HG03103 (cell line): ENCODE measurements around the gene CCDC57.

Experiments
- ATAC-seq: cut with Tn5 transposase; IDR thresholded peaks from one replicate; pipeline ENCODE4 v1.9.1; 2021; ENCODE audit warnings: low read depth; ENCODE audit not compliant: unreplicated experiment

The CCDC57 gene

DNA sequence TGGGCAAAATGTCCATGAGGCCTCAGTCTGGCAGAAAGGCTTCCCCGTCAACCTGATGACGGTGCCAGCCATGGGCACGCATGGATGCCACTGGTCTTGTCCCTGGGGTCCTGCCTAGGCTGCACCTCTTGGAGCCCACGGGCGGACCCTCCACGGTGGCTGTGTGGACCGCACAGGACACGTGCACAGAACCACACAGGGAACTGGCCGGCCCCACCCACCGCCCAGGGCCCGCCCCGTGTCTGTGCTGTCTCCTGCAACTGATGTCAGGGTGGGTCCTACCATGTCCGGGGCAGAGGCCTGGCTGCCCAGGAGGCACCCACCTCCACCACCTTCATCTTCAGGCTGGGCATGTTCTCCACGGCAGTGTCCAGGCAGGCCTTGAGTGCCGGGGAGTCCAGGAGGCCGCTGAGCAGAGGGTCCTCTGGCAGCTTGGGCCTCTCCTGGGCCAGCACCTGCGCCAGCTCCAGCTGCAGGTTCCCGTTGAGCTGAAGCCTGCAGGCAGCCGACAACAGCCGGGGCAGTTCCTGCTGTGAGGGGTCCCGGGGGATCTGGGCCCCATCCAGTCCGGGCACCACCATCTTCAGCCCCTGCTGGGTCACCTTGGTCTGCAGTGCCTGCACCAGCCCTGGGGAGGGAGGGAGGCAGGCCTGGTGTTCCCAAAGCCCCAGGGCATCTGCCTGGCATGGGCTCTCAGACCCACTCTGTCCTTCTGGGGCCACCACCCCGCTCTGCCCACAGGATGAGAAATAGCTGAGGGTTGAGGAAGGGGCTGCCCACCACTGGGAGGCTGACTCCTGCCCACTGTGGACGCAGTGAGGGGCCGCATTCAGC, 126.5 kb downstream of the CCDC57 start:
- ATAC-seq: no peak

DNA sequence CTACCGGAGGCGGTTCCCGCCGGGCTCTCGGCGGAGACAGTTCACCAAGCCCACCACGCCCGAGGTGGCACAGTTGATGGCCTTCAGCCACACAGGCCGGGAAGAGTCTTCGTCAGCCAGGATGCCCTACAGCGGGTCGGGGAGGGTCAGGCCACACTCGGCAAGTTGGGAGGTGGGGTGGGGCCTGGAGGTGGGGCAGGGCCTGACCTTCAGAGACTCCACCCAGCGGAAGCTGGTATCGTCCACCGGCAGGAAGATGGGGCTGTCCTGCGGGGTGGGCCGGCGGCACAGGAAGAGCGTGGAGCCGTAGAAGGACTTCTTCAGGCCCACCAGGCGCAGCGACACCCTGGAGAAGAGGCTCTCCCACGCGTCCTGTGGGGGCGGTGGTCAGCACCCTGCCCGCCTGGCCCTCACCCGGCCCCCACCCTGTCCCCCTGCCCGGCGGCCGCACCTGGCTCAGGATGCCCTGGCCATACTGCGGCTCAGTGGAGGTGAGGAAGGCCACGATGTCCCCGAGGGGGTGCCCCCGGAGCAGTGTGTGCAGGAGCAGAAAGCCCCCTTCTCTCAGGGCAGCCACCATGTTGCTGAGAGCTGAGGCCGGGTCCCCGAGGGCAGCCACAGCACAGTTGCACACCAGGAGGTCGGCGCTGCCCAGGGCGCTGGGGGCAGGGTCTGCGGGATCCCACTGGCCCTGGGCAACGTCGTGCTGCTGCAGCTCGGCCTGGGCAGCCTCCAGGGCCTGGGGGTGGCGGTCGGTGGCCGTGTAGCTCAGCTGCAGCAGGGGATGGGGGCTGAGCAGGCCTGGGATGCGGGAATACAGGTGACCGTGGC, 127.4 kb downstream of the CCDC57 start:
- ATAC-seq: no peak

DNA sequence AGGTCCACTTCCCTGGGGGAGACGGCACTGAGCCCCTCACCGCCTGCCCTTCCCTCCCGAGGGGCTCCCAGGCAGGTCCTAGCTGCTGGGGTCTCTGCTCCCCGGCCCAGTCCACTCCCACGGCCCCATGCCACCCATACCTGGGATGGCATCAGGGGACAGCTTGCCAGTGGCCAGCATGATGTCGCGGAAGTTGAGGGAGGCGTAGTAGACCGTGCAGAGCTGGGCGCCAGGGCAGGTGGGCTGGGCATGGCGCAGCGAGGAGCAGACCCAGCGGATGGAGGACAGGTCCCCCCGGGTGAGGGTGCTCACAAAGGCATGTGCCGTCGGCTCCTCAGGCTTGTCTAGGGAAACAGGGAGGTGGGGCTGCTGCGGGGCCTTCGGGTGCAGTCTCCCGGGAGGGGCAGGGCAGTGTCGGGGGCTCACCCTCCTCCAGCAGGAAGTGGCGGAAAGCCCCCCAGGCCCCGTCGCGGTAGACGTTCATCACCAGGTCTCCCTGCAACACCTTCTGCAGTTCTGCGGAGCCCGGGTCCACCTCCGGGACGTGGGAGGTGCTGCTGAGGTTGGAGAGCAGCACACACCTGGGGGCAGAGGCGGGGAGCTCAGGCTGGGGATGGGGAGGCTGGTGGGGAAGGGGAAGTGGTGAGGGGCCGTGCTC, 128.1 kb downstream of the CCDC57 start:
- no peak for ATAC-seq

DNA sequence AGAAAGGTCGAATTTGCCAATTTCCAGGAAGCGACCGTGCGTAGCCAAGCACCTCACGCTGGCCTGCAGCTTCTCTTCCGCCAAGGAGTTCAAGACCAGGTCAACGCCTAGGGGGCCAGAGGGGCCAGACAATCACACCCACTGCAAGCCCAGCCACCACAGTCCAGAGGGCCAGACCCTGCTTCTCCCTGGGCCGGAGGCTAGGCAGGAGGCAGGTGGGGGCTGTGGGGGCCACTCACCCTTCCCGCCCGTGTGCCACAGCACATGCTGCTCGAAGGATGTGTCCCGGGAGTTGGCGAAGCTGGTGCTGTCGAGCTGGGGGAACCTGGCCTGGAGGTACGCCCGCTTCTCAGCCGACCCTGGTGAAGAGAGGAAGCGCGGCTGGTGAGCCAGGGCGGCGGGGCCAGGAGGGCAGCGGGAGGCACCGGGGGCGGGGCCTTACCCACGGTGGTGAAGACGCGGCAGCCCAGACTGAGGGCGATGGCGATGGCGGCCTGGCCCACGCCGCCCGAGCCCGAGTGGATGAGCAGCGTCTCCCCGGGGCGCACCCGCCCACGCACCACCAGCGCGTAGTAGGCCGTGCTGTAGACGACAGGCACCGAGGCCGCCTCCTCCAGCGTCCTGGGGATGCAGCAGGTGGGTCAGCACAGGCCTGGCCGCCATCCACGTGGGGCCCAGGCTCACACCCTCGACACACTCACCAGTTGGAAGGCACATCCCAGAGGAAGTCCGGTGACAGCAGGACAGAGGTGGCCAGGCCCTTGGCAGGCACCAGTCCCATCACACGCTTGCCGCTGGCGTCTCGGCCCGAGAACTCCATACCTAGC, 128.9 kb downstream of the CCDC57 start:
- ATAC-seq: no peak

DNA sequence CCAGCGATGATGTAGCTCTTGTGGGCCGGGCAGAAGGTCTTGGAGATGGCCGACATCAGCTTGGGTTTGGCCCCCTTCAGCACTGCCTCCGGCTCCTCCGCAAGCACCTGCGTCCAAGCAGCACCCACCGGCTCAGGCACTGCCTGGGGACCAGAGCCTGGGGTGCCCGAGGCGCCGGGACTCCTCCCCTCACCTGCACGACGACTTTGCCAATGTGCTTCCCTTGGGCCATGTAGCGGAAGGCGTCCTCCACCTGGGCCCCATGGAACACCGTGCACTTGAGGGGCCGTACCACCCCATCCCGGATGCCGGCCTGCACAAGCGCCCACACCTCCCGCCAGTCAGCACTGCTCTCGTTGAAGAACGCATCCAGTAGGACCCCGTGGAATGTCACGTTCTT, 129.6 kb downstream of the CCDC57 start:
- no peak for ATAC-seq

DNA sequence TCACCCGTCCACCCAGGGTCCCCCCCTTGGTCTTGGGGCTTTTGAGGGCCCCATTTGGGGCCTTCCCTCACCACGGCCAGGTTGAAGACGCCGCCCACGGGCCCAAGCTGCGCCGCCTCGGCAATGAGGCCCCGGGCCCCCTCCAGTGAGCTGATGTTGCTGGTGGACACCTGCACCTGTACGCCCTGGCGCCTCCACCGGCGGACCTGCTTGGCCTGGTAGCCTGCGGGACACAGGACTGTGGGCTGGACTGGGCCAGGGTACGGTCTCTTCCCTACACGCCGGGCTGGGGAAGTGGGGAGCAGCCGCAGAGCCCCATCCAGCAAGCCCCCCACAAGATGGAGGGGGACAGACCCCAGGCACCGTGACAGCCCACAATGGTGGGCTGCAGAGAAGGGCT, 130.2 kb downstream of the CCDC57 start:
- no peak for ATAC-seq

DNA sequence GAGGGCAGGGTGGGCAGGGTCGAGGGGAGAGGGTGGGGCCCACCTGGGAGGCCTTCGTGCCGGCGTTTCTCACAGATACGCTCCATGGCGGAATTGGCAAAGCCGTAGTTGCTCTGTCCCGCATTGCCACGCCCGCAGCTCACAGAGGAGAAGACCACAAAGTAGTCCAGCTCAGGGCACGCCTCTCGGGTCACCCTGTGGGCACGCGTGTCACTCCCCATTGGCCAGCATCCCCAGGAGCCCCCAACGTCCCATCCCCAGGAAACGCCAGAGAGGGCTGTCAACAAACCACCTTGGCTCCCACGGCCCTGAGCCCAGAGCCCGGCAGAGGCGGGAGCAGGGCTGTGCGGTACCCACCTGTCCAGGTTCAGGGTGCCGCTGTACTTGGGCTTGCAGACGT, 130.7 kb downstream of the CCDC57 start:
- ATAC-seq: no peak

DNA sequence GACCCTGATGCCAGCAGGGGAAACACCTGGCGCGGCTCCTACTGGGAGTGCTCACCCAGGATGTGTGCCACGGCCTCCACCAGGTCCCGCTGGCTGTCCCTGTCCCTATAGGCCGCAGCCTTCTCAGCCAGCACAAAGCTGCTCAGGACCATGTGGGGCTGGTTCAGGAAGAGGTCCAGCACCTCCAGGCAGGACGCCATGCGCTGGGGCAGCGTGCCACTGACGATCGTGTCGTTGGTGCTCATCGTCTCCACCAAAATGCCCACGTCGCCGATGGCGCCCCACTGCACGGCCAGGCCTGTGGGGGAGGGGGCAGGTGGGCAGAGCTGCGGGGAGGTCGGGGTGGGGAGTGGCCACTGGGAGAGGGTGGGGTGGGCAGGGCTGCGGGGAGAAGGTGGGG, 131.1 kb downstream of the CCDC57 start:
- ATAC-seq: no peak

DNA sequence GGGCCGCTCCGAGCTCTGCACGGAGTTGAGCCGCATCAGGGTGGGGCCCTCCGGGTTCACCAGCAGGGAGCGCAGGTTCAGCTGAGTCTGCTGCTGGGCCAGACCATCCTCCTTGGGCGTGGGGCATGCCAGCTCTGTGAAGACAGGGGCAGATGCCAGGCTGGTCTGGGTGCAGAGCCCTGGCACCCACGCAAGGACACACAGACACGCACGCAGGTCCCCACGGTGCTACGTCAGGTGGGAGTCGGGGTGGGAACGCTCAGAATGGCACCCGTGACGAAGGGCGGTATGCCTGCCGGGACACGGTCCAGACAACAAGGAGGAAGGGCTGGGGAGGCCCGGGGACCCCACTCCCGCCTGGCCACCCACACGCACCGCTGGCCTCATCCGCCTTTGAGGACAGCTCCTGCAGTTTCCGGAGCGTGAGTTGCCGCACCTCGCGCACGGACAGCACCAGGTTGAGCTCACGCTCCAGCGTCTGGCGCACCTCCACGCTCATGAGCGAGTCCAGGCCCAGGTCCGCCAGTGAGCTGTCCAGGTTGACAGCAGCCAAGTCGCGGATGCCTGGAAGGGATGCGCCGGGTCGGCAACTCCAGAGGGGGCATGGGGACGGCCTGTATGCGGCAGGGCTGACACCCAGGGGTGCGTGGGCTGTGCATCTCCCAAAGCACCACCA, 131.7 kb downstream of the CCDC57 start:
- no peak for ATAC-seq

DNA sequence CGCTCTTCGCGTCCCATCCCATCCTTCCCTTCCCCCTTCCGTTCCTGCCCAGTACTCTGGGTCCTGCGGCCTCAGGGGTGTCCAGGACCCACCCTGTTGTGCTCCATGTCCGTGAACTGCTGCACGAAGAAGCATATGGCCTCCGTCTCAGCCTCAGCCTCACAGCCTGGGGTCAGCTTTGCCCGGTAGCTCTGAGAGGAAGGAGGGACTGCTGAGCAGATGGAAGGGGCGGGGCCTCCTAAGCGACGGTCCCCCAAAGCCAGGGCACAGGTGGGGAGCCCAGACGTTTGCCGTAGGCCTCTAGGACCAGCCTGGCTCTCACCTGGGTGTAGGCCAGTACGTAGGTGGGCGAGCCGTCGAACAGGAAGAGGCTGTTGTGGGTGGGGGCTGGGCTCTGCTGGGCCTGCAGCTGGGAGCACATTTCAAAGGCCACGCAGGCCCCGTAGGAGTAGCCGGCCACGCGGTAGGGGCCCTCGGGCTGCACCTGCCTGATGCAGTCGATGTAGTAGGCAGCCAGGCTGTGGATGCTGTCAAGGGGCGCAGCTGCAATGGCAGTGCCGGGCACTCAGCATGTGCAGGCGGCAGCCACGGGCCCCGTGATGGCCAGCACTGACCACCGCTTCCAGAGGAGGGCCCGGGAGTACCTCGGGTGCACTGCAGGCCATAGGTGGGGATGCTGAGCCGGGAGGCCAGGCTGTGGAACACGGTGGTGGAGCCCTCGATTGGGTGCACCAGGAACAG, 132.4 kb downstream of the CCDC57 start:
- ATAC-seq: no peak

DNA sequence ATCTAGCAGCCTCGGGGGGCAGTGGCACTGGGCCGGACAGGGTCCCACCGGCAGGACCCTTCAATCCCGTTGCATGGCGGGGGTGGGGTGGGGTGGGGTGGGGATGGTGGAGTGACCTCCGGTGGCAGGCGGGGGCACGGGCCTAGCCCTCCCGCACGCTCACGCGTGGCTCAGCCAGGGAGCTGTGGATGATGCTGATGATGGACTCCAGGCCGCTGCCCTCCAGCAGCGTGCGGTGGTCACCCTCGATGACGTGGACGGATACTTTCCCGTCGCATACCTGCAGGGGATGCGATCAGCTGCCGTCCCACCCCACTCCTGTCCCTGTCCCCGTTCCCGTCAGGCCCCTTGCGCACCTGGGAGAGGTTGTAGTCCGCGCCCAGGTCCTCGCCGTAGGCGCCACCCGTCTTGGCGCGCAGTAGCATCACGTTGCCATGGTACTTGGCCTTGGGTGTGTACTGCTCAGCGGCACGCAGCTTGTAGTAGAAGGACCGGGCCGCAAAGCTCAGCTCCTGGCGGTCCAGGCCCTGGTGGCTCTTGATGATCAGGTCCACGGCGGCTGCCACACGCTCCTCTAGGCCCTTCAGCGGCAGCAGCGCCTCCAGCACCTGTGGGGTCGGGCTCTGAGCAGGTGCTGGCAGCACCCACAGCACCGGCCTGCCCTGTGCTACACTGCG, 133.5 kb downstream of the CCDC57 start:
- ATAC-seq: no peak

DNA sequence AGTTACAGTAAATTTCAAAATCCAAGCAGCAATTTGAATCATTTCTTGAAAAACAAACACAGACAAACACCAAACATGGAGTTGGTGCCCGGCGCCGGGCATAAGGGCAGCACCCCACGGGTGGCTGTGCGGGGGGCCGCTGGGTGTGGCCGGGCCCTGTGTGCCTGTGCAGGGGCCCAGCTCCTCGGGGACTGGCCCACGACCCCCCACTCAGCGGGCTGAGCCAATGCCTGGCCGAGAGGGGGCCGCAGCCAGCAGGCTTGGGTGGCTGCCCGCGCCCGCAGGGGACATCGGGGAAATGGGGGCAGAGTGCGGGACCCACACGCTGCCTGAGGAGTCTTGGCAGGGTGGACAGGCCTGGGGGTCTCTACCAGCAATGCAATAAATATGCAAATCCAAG, 134.2 kb downstream of the CCDC57 start:
- ATAC-seq: no peak

DNA sequence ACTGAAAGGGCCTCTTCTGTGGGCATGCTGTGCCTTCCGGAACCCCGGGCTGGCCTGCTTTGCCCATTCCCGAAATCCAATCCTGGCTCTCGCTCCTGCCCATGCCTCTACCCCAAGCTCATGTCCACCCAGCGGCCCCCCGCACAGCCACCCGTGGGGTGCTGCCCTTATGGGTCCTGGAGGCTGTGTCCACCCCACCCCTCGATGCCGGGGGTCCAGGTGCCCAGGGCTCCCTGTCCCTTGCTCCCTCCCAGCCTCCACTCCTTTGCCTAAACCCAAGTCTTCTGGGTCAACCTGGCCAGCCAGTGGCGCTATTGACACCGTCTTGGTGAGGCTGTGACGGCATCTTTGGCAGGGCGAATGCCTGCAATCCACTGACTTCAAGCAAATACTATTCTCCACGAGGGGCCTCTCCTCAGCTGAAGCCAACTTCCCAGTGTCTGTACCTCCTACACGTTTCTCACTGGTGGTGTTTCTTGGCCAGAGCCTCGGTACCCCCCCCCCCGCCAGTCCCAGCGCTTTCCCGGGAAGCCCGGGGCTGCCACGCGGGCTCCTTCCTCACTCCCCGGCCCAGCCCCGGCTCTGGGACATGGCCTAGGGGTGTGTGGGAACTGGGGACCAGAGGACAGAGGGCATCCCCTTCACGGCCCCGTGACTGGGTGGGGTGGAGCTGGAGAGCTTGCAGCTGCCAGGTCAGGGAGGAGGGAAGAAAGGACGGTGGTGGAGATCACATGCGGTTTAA, 134.9 kb downstream of the CCDC57 start:
- no peak for ATAC-seq

DNA sequence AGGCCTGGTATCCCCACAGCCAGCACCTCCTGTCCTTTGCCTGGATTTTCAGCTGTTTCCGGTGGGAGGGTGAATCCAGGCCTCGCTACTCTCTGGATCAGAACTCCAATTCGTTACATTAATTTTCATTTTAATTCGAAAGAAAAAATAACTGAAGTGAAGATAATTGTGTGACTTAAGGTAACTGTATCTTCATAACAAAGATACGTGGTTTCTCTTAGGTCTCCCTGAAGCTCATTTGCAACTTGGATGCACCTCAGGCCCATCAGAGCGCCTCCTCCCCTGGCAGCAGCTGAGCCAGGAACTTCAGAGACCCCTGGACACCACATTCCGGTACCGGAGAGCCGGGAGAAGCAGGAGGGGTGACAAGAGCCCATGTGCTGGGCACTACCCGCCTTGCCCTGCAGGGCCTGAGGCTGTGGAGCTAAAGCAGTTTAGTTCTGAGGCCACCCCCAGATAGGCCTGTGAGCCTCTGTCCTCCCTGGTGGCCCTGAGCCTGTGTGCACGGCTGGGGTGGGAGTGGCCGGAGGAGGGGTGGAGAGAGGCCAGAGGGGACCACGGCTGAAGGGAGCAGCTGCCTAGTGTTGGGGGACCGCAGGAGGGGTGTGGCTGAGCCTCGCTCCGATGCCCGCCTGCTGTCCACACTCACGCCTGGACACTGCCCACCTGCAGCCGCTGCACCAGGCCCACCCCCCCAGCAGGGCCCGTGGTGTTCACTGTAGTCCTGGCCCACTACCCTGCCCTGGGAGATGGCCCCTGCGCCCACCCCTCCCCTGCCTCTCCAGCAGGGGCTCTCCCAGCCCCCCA, 135.7 kb downstream of the CCDC57 start:
- ATAC-seq: no peak

DNA sequence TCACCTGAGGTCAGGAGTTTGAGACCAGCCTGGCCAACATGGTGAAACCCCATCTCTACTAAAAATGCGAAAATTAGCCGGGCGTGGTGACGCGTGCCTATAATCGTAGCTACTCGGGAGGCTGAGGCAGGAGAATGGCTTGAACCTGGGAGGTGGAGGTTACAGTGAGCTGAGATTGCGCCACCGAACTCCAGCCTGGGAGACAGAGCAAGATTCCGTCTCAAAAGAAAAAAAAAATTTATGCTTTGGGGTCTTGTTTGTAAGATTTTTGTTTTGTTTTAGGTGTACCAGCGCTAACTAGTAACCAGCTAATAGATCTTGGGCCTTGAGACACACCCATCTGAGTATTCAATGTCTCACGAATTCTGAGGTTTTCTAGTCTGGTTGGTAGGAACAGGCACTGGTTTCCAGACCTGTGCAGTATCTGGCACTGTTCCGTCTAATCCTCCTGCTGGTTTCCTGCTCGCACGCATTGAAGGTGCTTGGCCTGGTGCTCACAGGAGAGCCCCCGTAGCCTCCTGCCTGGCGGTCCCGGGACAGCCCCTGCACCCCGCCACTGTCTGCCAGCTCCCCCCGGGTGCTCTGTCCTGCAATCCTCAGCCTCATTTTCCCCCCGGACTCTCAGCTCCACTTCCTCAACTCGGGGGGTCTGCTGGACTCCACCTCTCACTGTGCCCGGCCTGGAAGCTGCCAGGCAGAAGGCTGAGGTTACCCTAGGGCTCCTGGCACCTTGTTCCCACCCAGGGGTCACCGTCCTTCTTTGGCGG, 136.4 kb downstream of the CCDC57 start:
- no peak for ATAC-seq

DNA sequence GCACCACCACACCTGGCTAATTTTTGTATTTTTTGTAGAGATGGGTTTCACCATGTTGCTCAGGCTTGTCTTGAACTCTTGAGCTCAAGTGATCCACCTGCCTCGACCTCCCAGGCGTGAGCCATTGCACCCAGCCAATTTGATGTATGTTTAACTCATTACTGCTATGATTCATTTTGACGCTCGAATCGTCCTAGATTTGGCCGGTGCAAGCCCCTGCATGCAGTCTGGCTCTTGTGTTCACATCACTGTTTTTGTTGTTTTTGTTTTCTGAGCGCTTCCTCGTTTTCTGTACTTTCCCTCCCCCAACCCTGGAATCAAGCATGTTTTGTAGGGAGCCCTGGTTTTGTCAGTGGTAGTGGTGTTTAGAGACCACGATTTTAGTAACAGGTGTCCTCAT, 139.2 kb downstream of the CCDC57 start:
- ATAC-seq: no peak

DNA sequence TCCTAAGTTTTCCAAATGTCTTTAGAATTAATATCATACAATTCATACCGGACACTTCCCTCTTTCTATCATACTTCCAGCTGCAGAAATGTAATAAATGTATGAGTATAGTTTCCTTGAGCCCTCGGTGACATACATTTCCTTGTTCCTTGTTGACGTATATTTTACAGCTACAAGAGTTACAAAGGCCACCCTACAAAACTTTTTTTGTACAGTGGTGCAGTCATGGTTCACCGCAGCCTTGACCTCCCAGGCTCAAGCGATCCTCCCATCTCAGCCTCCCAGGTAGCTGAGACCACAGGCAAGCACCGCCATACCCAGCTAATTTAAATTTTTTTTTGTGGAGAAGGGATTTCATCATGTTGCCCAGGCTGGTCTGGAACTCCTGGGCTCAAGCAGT, 139.8 kb downstream of the CCDC57 start:
- no peak for ATAC-seq
